Spleen (tissue), 7 donors: ENCODE data around the gene RABGAP1.

Experiments
- POLR2A ChIP-seq, 3 donors: fragments of 450-650 bp; IDR thresholded peaks; one replicate each; pipeline ENCODE4 v1.5.1; 2017; ENCODE audit warnings: antibody characterized with exemption in 3 of 3, mild to moderate bottlenecking in 1 of 3
- POLR2AphosphoS5 ChIP-seq, 3 donors: sonication (generic); formaldehyde crosslinking; IDR thresholded peaks; one replicate each; pipeline ENCODE4 v1.5.1; 2017; ENCODE audit warnings: antibody characterized with exemption in 3 of 3
- TF ChIP-seq, protein P1 (sequence below), 11 experiments: fragments of 200-600 bp in 7 of 11; fragments of 450-650 bp in 4 of 11; sonication (generic) in 4 of 11; IDR thresholded peaks in 8 of 11; conservative IDR thresholded peaks in 3 of 11; 1 replicate in 7 of 11; 2 replicates in 4 of 11; pipeline versions ENCODE4 v1.4.0 to v1.8.0; 2016 to 2021; ENCODE audit warnings: antibody characterized with exemption in 11 of 11, inconsistent platforms in 4 of 11, mild to moderate bottlenecking in 1 of 11
- donor health status: DM: no; HTN: no; CAD: no; lungs with moderate emphysema.
- donor health status: DM: no; HTN: no; CAD: no.
- donor health status: DM: no; HTN: no; CAD: no.

DNA sequence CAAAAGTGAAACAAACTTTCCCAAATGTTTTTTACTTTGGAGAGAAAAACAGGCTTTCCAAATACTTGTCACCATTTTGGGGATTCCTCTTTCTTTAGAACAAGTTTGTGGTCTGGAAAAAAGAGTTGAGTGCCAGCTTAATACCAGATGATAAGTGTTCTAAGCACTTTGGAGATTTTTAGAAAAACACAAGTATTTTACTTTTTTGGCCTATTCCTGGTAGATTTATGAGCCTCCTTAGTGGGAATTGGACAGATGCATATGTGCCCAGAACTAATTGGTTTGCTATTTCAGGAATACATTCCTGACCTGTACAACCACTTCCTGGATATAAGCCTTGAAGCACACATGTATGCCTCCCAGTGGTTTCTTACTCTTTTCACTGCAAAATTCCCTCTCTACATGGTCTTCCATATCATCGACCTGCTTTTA is 133.2 kb downstream of the RABGAP1 start:
- TF ChIP-seq, protein P1, sequence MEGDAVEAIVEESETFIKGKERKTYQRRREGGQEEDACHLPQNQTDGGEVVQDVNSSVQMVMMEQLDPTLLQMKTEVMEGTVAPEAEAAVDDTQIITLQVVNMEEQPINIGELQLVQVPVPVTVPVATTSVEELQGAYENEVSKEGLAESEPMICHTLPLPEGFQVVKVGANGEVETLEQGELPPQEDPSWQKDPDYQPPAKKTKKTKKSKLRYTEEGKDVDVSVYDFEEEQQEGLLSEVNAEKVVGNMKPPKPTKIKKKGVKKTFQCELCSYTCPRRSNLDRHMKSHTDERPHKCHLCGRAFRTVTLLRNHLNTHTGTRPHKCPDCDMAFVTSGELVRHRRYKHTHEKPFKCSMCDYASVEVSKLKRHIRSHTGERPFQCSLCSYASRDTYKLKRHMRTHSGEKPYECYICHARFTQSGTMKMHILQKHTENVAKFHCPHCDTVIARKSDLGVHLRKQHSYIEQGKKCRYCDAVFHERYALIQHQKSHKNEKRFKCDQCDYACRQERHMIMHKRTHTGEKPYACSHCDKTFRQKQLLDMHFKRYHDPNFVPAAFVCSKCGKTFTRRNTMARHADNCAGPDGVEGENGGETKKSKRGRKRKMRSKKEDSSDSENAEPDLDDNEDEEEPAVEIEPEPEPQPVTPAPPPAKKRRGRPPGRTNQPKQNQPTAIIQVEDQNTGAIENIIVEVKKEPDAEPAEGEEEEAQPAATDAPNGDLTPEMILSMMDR (IDR thresholded peaks at IDR 0.05 in 8 of 11, conservative IDR thresholded peaks at IDR 0.05 in 3 of 11): no peak
- TF ChIP-seq POLR2AphosphoS5 (IDR thresholded peaks at IDR 0.05) (no peak), POLR2A (IDR thresholded peaks at IDR 0.05) (no peak)
